ENCODE data around the gene RBMS3.

Gene RBMS3

DNA sequence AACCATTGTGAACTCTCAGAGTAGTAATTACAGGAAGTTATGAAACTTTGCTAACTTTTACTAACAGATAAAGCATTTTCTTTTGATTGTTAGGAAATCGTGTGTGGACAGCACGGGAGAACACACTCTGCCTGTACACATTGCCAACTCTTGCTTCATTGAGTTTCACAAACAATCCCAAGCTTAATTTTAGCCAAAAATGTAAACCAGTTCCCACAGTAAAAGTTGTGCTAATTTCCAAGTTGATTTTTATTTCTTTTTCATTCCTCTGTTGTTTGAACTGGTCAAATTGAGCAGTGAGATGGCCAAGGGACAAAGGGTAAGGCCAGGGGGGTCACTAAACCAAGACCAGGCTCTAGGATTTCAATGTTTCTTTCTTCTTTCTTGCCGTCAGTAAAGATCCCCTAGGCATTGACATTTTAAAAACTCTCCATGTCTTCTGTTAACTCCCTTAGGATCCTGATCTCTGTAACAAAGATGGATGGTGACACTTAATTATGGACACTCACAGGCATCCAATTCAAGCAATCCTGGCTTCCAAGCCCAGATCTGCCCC is 414.9 kb downstream of the RBMS3 start:
- H3K4me1 ChIP-seq (ENCODE audit: control insufficient read depth in 2 of 2, insufficient read depth in 2 of 2, low read length in 2 of 2) = peaks cover 0 to 4% of the 10 kb centered on the region in 2 donors
- H3K36me3 ChIP-seq (ENCODE audit: control insufficient read depth in 2 of 2, insufficient read depth in 2 of 2, low read length in 2 of 2) = no peaks in the 10 kb centered on the region
- no peaks in the 10 kb centered on the region for H3K27me3 ChIP-seq (ENCODE audit: control insufficient read depth in 2 of 2, insufficient read depth in 2 of 2, low read length in 2 of 2)
- peak overlapping the region; percentile 46 to 69 for H3K27ac ChIP-seq (ENCODE audit: low read depth in 2 of 2, low read length in 2 of 2)
- H3K4me3 ChIP-seq (ENCODE audit: low read length in 2 of 2) = no peak overlapping the region
- no peaks in the 10 kb centered on the region for H3K9me3 ChIP-seq (ENCODE audit: control insufficient read depth in 2 of 2, low read length in 2 of 2)
- no peak overlapping the region for H3K9ac ChIP-seq (ENCODE audit: low read depth in 1 of 2, low read length in 2 of 2)

- no peaks in the 10 kb centered on the region for H3K27me3 ChIP-seq (ENCODE audit: control insufficient read depth in 2 of 2, insufficient read depth in 2 of 2, low read length in 2 of 2)
- H3K4me1 ChIP-seq (ENCODE audit: control insufficient read depth in 2 of 2, insufficient read depth in 2 of 2, low read length in 2 of 2) = peaks cover 0 to 4% of the 10 kb centered on the region in 2 donors
- H3K27ac ChIP-seq (ENCODE audit: low read depth in 2 of 2, low read length in 2 of 2) = peak overlapping the region; percentile 46 to 69
- no peak overlapping the region for H3K9ac ChIP-seq (ENCODE audit: low read depth in 1 of 2, low read length in 2 of 2)
- H3K4me3 ChIP-seq (ENCODE audit: low read length in 2 of 2) = no peak overlapping the region
- H3K9me3 ChIP-seq (ENCODE audit: control insufficient read depth in 2 of 2, low read length in 2 of 2) = no peaks in the 10 kb centered on the region
- no peaks in the 10 kb centered on the region for H3K36me3 ChIP-seq (ENCODE audit: control insufficient read depth in 2 of 2, insufficient read depth in 2 of 2, low read length in 2 of 2)
These were observed 415.4 kb downstream of the RBMS3 start for GRCh38 chr3:29696311-29696710.

- Histone ChIP-seq H3K36me3 (ENCODE audit: control insufficient read depth in 2 of 2, insufficient read depth in 2 of 2, low read length in 2 of 2) (no peaks in the 10 kb centered on the region), H3K9me3 (ENCODE audit: control insufficient read depth in 2 of 2, low read length in 2 of 2) (no peaks in the 10 kb centered on the region), H3K4me3 (ENCODE audit: low read length in 2 of 2) (no peak overlapping the region), H3K4me1 (ENCODE audit: control insufficient read depth in 2 of 2, insufficient read depth in 2 of 2, low read length in 2 of 2) (peaks cover 0 to 4% of the 10 kb centered on the region in 2 donors), H3K27me3 (ENCODE audit: control insufficient read depth in 2 of 2, insufficient read depth in 2 of 2, low read length in 2 of 2) (no peaks in the 10 kb centered on the region), H3K9ac (ENCODE audit: low read depth in 1 of 2, low read length in 2 of 2) (no peak overlapping the region), H3K27ac (ENCODE audit: low read depth in 2 of 2, low read length in 2 of 2) (no peak overlapping the region)
These were observed 417.1 kb downstream of the RBMS3 start for GRCh38 chr3:29697989-29698388.

GRCh38 chr3:29700256-29700655 is 419.4 kb downstream of the RBMS3 start:
- Histone ChIP-seq H3K9ac (ENCODE audit: low read depth in 1 of 2, low read length in 2 of 2) (no peak overlapping the region), H3K27ac (ENCODE audit: low read depth in 2 of 2, low read length in 2 of 2) (no peak overlapping the region), H3K9me3 (ENCODE audit: control insufficient read depth in 2 of 2, low read length in 2 of 2) (no peaks in the 10 kb centered on the region), H3K27me3 (ENCODE audit: control insufficient read depth in 2 of 2, insufficient read depth in 2 of 2, low read length in 2 of 2) (no peaks in the 10 kb centered on the region), H3K4me1 (ENCODE audit: control insufficient read depth in 2 of 2, insufficient read depth in 2 of 2, low read length in 2 of 2) (no peaks in the 10 kb centered on the region), H3K36me3 (ENCODE audit: control insufficient read depth in 2 of 2, insufficient read depth in 2 of 2, low read length in 2 of 2) (no peaks in the 10 kb centered on the region), H3K4me3 (ENCODE audit: low read length in 2 of 2) (no peak overlapping the region)

DNA sequence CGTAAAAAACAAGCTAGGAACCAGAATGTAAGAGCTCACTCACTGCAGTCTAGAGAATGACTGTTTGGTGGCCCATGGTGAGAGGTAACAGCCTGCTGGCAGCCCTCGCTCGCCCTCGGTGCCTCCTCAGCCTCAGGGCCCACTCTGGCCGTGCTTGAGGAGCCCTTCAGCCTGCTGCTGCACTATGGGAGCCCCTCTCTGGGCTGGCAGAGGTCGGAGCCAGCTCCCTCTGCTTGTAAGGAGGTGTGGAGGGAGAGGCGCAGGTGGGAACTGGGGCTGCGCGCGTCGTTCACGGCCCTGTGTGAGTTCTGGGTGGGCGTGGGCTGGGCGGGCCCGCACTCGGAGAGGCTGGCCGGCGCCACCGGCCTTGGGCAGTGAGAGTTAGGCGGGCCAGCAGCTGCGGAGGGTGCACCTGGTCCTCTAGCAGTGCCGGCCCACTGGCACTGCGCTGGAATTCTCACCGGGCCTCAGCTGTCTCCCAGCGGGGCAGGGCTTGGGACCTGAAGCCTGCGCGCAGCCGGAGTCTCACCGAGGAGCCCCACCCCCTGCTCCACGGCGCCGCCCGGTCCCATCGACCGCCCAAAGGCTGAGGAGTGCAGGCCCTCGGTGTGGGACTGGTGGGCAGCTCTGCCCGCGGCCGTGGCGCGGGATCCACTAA is 420.6 kb downstream of the RBMS3 start:
- Histone ChIP-seq H3K9me3 (ENCODE audit: control insufficient read depth in 2 of 2, low read length in 2 of 2) (no peaks in the 10 kb centered on the region), H3K4me3 (ENCODE audit: low read length in 2 of 2) (no peak overlapping the region), H3K4me1 (ENCODE audit: control insufficient read depth in 2 of 2, insufficient read depth in 2 of 2, low read length in 2 of 2) (no peaks in the 10 kb centered on the region), H3K27me3 (ENCODE audit: control insufficient read depth in 2 of 2, insufficient read depth in 2 of 2, low read length in 2 of 2) (no peaks in the 10 kb centered on the region), H3K9ac (ENCODE audit: low read depth in 1 of 2, low read length in 2 of 2) (no peak overlapping the region), H3K27ac (ENCODE audit: low read depth in 2 of 2, low read length in 2 of 2) (no peak overlapping the region), H3K36me3 (ENCODE audit: control insufficient read depth in 2 of 2, insufficient read depth in 2 of 2, low read length in 2 of 2) (no peaks in the 10 kb centered on the region)

- H3K36me3 ChIP-seq (ENCODE audit: control insufficient read depth in 2 of 2, insufficient read depth in 2 of 2, low read length in 2 of 2) = no peaks in the 10 kb centered on the region
- H3K4me1 ChIP-seq (ENCODE audit: control insufficient read depth in 2 of 2, insufficient read depth in 2 of 2, low read length in 2 of 2) = no peaks in the 10 kb centered on the region
- H3K27ac ChIP-seq (ENCODE audit: low read depth in 2 of 2, low read length in 2 of 2) = no peak overlapping the region
- H3K4me3 ChIP-seq (ENCODE audit: low read length in 2 of 2) = no peak overlapping the region
- no peaks in the 10 kb centered on the region for H3K9me3 ChIP-seq (ENCODE audit: control insufficient read depth in 2 of 2, low read length in 2 of 2)
- H3K27me3 ChIP-seq (ENCODE audit: control insufficient read depth in 2 of 2, insufficient read depth in 2 of 2, low read length in 2 of 2) = no peaks in the 10 kb centered on the region
- H3K9ac ChIP-seq (ENCODE audit: low read depth in 1 of 2, low read length in 2 of 2) = no peak overlapping the region
These were observed 425.3 kb downstream of the RBMS3 start for GRCh38 chr3:29705906-29706844.

- no peak overlapping the region for H3K9ac ChIP-seq (ENCODE audit: low read depth in 1 of 2, low read length in 2 of 2)
- no peaks in the 10 kb centered on the region for H3K4me1 ChIP-seq (ENCODE audit: control insufficient read depth in 2 of 2, insufficient read depth in 2 of 2, low read length in 2 of 2)
- H3K27me3 ChIP-seq (ENCODE audit: control insufficient read depth in 2 of 2, insufficient read depth in 2 of 2, low read length in 2 of 2) = no peaks in the 10 kb centered on the region
- H3K36me3 ChIP-seq (ENCODE audit: control insufficient read depth in 2 of 2, insufficient read depth in 2 of 2, low read length in 2 of 2) = no peaks in the 10 kb centered on the region
- H3K9me3 ChIP-seq (ENCODE audit: control insufficient read depth in 2 of 2, low read length in 2 of 2) = no peaks in the 10 kb centered on the region
- no peak overlapping the region for H3K4me3 ChIP-seq (ENCODE audit: low read length in 2 of 2)
- H3K27ac ChIP-seq (ENCODE audit: low read depth in 2 of 2, low read length in 2 of 2) = no peak overlapping the region
These were observed 428.0 kb downstream of the RBMS3 start for GRCh38 chr3:29708884-29709283.

DNA sequence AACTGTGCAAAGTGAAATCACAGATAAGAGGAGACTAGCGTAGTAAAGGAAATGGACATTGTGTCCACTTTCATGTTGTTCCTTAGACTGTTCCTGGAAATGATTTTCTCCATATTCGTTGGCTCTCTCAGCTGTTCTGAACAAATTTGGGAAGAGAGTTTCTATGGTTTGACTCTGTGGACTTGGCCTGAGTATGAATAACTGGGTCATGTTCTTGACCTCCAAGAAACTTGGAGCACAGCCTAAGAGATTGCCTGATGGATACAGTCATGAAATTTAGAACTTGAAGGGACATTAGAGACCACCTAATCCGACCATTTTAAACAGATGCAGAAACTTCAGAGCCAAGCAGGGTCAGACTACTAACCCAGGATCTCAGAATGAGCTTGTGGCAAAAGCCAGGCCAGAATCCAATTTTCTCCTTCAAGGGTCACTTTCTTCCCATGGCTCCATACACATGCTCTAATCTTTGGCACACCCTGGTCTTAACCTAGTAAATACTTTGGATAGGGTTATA is 430.4 kb downstream of the RBMS3 start:
- H3K9me3 ChIP-seq (ENCODE audit: control insufficient read depth in 2 of 2, low read length in 2 of 2) = no peaks in the 10 kb centered on the region
- no peak overlapping the region for H3K4me3 ChIP-seq (ENCODE audit: low read length in 2 of 2)
- no peaks in the 10 kb centered on the region for H3K36me3 ChIP-seq (ENCODE audit: control insufficient read depth in 2 of 2, insufficient read depth in 2 of 2, low read length in 2 of 2)
- no peaks in the 10 kb centered on the region for H3K4me1 ChIP-seq (ENCODE audit: control insufficient read depth in 2 of 2, insufficient read depth in 2 of 2, low read length in 2 of 2)
- H3K9ac ChIP-seq (ENCODE audit: low read depth in 1 of 2, low read length in 2 of 2) = no peak overlapping the region
- H3K27me3 ChIP-seq (ENCODE audit: control insufficient read depth in 2 of 2, insufficient read depth in 2 of 2, low read length in 2 of 2) = no peaks in the 10 kb centered on the region
- no peak overlapping the region for H3K27ac ChIP-seq (ENCODE audit: low read depth in 2 of 2, low read length in 2 of 2)

DNA sequence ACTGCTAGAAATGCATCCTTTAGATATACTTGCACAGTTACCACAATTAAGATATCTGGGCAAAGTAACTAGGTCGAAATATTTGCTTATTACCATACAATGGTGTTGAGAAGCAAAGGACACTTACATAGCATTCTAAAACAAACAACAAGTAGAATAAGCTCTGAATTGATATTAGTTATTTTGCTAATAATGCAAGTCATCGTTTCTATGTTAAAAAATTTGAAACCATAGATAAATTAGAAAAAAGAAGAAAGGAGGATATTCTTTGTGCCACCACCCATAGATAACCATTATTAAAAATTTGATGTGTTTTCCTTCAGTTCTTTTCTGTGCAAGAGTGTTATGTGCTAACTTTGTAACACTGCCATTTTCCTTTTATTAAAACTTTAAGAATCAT is 435.3 kb downstream of the RBMS3 start:
- Histone ChIP-seq H3K9ac (ENCODE audit: low read depth in 1 of 2, low read length in 2 of 2) (no peak overlapping the region), H3K9me3 (ENCODE audit: control insufficient read depth in 2 of 2, low read length in 2 of 2) (no peaks in the 10 kb centered on the region), H3K4me1 (ENCODE audit: control insufficient read depth in 2 of 2, insufficient read depth in 2 of 2, low read length in 2 of 2) (no peaks in the 10 kb centered on the region), H3K27ac (ENCODE audit: low read depth in 2 of 2, low read length in 2 of 2) (no peak overlapping the region), H3K27me3 (ENCODE audit: control insufficient read depth in 2 of 2, insufficient read depth in 2 of 2, low read length in 2 of 2) (no peaks in the 10 kb centered on the region), H3K4me3 (ENCODE audit: low read length in 2 of 2) (no peak overlapping the region), H3K36me3 (ENCODE audit: control insufficient read depth in 2 of 2, insufficient read depth in 2 of 2, low read length in 2 of 2) (no peaks in the 10 kb centered on the region)

- Histone ChIP-seq H3K9ac (ENCODE audit: low read depth in 1 of 2, low read length in 2 of 2) (no peak overlapping the region), H3K27ac (ENCODE audit: low read depth in 2 of 2, low read length in 2 of 2) (no peak overlapping the region), H3K9me3 (ENCODE audit: control insufficient read depth in 2 of 2, low read length in 2 of 2) (no peaks in the 10 kb centered on the region), H3K4me3 (ENCODE audit: low read length in 2 of 2) (no peak overlapping the region), H3K27me3 (ENCODE audit: control insufficient read depth in 2 of 2, insufficient read depth in 2 of 2, low read length in 2 of 2) (no peaks in the 10 kb centered on the region), H3K36me3 (ENCODE audit: control insufficient read depth in 2 of 2, insufficient read depth in 2 of 2, low read length in 2 of 2) (no peaks in the 10 kb centered on the region), H3K4me1 (ENCODE audit: control insufficient read depth in 2 of 2, insufficient read depth in 2 of 2, low read length in 2 of 2) (no peaks in the 10 kb centered on the region)
These were observed 437.8 kb downstream of the RBMS3 start for GRCh38 chr3:29718661-29719065.
